Vagina (tissue), 2 donors: ENCODE data around the gene DNAJC28. TPM values are rescaled to one million over a fixed set of nuclear protein-coding genes. Genes with fewer than 3 reads are reported as not detected.

Source experiments
- DNase-seq, 2 donors: peaks; one replicate each; pipeline ENCODE4 v3.0.0-alpha.2; 2017; ENCODE audit errors: extremely low spot score in 2 of 2
- H3K27ac ChIP-seq: fragments of 200-600 bp; sonication (generic); one replicate; pipeline ENCODE4 v1.5.1; 2019
- H3K27me3 ChIP-seq: fragments of 200-600 bp; sonication (generic); one replicate; pipeline ENCODE4 v1.5.1; 2019
- H3K36me3 ChIP-seq, 2 donors: fragments of 200-600 bp; sonication (generic); one replicate each; pipeline ENCODE4 v1.5.1; 2017 to 2019
- H3K4me1 ChIP-seq: fragments of 200-600 bp; sonication (generic); one replicate; pipeline ENCODE4 v1.5.1; 2019
- H3K4me3 ChIP-seq, 2 donors: fragments of 200-600 bp; sonication (generic); 1 replicate in 1 of 2; 2 replicates in 1 of 2; pipeline ENCODE4 v1.5.1; 2016 to 2019
- H3K9me3 ChIP-seq: fragments of 200-600 bp; sonication (generic); one replicate; pipeline ENCODE4 v1.5.1; 2019
- POLR2A ChIP-seq, 2 donors: fragments of 450-650 bp; IDR thresholded peaks; one replicate each; pipeline ENCODE4 v1.6.1; 2017; ENCODE audit warnings: antibody characterized with exemption in 2 of 2, mild to moderate bottlenecking in 2 of 2, moderate library complexity in 2 of 2
- POLR2AphosphoS5 ChIP-seq, 2 donors: sonication (generic); formaldehyde crosslinking; IDR thresholded peaks; one replicate each; pipeline ENCODE4 v1.9.0; 2017; ENCODE audit warnings: antibody characterized with exemption in 2 of 2, mild to moderate bottlenecking in 2 of 2, low read depth in 1 of 2; ENCODE audit not compliant: insufficient read depth in 1 of 2
- intact Hi-C: fragments of 100-400 bp; cut with DNase I; formaldehyde crosslinking; loops from one replicate; pipeline ENCODE4 v1.15.1; 2023
- total RNA-seq: library from RNA; depleted of rRNA; stranded (reverse); fragments of >200 nt; gene quantifications from one replicate; pipeline ENCODE4 v1.2.3, GENCODE V29; 2016
- TF ChIP-seq, protein P1 (sequence below), 3 experiments: fragments of 450-650 bp in 2 of 3; fragments of 200-600 bp in 1 of 3; sonication (generic) in 1 of 3; IDR thresholded peaks; one replicate each; pipeline ENCODE4 v1.5.1; 2017 to 2019; ENCODE audit warnings: antibody characterized with exemption in 3 of 3, mild to moderate bottlenecking in 2 of 3, moderate library complexity in 2 of 3

The DNAJC28 gene
- total RNA-seq, 1 donor from 2014 or later: 1.5 TPM

DNA sequence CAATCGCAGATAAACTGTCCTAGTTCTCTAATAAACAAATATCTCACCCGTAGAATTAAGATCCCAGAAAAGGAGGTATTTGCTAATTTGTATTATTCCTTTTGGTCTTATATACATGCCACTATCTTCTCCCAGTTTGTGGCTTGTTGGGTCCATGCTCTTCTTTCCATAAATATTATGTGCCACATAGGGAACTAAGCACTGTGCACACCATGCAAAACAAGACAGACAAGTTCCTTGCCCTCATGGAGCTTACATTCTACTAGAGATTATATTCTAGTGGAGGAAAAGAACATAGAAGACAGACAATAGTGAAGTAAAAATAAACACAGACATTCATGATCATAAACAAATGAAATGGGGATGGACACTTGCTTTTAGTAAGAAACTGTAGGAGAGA lies 45.7 kb upstream of the DNAJC28 start:
- peaks cover 0 to 48% of the 10 kb centered on the region in 2 donors for H3K36me3 ChIP-seq
- TF ChIP-seq, protein P1, sequence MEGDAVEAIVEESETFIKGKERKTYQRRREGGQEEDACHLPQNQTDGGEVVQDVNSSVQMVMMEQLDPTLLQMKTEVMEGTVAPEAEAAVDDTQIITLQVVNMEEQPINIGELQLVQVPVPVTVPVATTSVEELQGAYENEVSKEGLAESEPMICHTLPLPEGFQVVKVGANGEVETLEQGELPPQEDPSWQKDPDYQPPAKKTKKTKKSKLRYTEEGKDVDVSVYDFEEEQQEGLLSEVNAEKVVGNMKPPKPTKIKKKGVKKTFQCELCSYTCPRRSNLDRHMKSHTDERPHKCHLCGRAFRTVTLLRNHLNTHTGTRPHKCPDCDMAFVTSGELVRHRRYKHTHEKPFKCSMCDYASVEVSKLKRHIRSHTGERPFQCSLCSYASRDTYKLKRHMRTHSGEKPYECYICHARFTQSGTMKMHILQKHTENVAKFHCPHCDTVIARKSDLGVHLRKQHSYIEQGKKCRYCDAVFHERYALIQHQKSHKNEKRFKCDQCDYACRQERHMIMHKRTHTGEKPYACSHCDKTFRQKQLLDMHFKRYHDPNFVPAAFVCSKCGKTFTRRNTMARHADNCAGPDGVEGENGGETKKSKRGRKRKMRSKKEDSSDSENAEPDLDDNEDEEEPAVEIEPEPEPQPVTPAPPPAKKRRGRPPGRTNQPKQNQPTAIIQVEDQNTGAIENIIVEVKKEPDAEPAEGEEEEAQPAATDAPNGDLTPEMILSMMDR (IDR thresholded peaks at IDR 0.05): no peak
- no peak for TF ChIP-seq POLR2AphosphoS5 (IDR thresholded peaks at IDR 0.05; ENCODE audit: insufficient read depth in 1 of 2, low read depth in 1 of 2)

DNA sequence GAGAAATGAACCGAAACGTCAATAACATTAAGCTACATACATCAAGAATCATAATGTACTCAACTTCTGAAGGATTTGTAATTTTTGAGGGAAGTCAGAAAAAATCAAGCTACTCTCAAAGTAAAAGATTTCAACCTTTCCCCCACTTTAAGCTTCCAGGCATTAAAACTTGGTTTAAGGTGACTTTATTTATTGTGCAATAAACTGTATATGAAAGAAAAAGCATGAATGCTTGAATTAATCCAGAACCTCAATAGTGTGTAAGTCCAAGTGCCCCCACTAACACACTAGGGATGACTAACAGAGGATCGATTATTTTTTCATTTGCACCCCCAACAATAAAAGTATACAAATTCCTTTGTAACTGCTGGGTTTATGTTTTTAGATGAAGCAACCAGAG lies 39.5 kb upstream of the DNAJC28 start:
- Histone ChIP-seq H3K27ac (no peak overlapping the region), H3K27me3 (no peaks in the 10 kb centered on the region), H3K4me1 (no peaks in the 10 kb centered on the region), H3K4me3 (no peak overlapping the region), H3K36me3 (peaks cover 0 to 53% of the 10 kb centered on the region in 2 donors), H3K9me3 (no peaks in the 10 kb centered on the region)
- DNase-seq: no peak
- intact Hi-C loops: no loop called here
- TF ChIP-seq POLR2AphosphoS5 (IDR thresholded peaks at IDR 0.05; ENCODE audit: insufficient read depth in 1 of 2, low read depth in 1 of 2) (no peak), POLR2A (IDR thresholded peaks at IDR 0.05) (no peak)
- TF ChIP-seq, protein P1 (IDR thresholded peaks at IDR 0.05): no peak

More for the DNA sequence above, 45.7 kb upstream of the DNAJC28 start:
- no peaks in the 10 kb centered on the region for H3K27me3 ChIP-seq
- intact Hi-C loops: no loop called here
- H3K4me1 ChIP-seq: peaks cover 15% of the 10 kb centered on the region
- H3K27ac ChIP-seq: no peak overlapping the region
- H3K9me3 ChIP-seq: no peaks in the 10 kb centered on the region
- H3K4me3 ChIP-seq: no peak overlapping the region
- no peak for DNase-seq

DNA sequence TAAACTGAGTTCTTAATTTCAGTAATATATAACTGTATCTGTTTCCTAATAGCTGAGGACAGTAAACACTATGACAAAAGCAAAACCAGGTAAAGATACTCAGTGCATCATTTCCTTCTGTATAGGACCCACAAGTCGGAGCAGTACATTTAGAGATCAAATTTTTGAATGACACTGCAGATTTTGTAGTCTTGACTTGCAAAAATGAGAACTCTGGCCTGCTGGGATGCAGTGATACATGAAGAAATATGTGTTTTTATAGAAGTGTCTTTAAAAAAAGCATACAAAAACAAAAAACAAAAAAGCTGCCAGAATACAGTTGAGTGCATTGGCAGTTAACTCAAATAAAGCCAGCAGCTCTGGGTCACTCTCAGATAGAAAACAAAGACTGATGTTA lies 31.4 kb upstream of the DNAJC28 start:
- intact Hi-C loops: no loop called here
- TF ChIP-seq, protein P1 (IDR thresholded peaks at IDR 0.05): no peak
- no peak for TF ChIP-seq POLR2AphosphoS5 (IDR thresholded peaks at IDR 0.05; ENCODE audit: insufficient read depth in 1 of 2, low read depth in 1 of 2)
- TF ChIP-seq POLR2A (IDR thresholded peaks at IDR 0.05): no peak
- H3K9me3 ChIP-seq: no peaks in the 10 kb centered on the region
- H3K27me3 ChIP-seq: no peaks in the 10 kb centered on the region
- no peaks in the 10 kb centered on the region for H3K4me1 ChIP-seq
- peaks cover 0 to 40% of the 10 kb centered on the region in 2 donors for H3K36me3 ChIP-seq
- H3K4me3 ChIP-seq: no peak overlapping the region
- DNase-seq: no peak
- no peak overlapping the region for H3K27ac ChIP-seq

DNA sequence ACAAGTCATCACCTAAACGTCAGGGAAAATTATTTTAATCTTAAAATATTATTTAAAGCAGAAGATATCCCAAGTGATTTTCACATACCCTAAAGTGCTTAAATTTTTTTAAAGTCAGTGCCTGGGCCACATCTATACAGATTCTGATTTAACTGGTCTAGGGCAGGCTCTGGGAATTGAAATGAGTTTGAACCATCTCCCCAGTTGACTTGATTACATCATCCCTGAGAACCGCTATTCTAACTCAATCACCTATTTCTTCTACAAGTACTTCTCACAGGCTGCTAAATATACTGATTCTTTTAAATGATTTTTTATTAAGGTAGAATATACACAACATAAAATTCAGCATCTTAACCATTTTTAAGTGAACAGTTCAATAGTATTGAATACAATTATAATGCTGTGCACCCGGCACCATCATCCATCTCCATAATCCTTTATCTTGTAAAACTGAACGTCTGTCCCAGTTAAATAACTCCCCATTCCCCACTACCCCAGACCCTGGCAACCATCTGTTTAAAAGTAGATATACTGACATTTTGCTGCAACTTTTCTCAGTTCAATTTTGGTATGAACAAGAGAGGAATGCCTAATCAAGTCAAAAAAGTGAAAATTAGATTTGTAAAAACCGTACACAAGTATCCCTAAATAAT lies 30.9 kb upstream of the DNAJC28 start:
- H3K27ac ChIP-seq: no peak overlapping the region
- no peaks in the 10 kb centered on the region for H3K27me3 ChIP-seq
- H3K4me1 ChIP-seq: no peaks in the 10 kb centered on the region
- no peak for DNase-seq
- TF ChIP-seq POLR2A (IDR thresholded peaks at IDR 0.05) (no peak), POLR2AphosphoS5 (IDR thresholded peaks at IDR 0.05; ENCODE audit: insufficient read depth in 1 of 2, low read depth in 1 of 2) (no peak)
- TF ChIP-seq, protein P1 (IDR thresholded peaks at IDR 0.05): no peak
- H3K4me3 ChIP-seq: no peak overlapping the region
- no peaks in the 10 kb centered on the region for H3K9me3 ChIP-seq
- H3K36me3 ChIP-seq: peaks cover 0 to 36% of the 10 kb centered on the region in 2 donors
- intact Hi-C loops: no loop called here

DNA sequence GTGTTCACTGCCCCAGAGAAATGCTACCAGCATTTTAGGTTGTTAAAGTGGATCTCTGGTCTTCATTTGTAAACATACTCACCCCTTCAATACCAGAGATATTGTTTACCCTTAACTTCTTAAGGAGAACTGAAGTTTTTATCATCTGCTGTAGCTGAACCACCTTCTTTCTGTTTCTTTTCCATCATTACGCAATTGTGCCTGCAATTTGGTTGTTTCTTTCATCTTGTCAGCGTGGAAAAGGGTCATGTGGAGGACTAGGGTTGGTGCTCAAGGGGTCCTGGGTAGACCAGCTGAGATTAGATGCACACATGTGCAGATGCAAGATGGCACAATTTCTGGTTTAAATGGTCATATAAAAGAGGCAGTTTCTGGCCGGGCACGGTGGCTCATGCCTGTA lies 27.4 kb upstream of the DNAJC28 start:
- intact Hi-C loops: no loop called here

More for the DNA sequence above, 27.4 kb upstream of the DNAJC28 start:
- Histone ChIP-seq H3K4me3 (no peak overlapping the region), H3K27ac (no peak overlapping the region), H3K4me1 (no peaks in the 10 kb centered on the region), H3K36me3 (peaks cover 0 to 58% of the 10 kb centered on the region in 2 donors), H3K9me3 (no peaks in the 10 kb centered on the region), H3K27me3 (no peaks in the 10 kb centered on the region)
- TF ChIP-seq, protein P1 (IDR thresholded peaks at IDR 0.05): no peak
- TF ChIP-seq POLR2AphosphoS5 (IDR thresholded peaks at IDR 0.05; ENCODE audit: insufficient read depth in 1 of 2, low read depth in 1 of 2) (no peak), POLR2A (IDR thresholded peaks at IDR 0.05) (no peak)
- no peak for DNase-seq
